Mesendoderm (in vitro differentiated cells): ENCODE measurements around the gene CERS4.
"Not testable (repeated sequence)": the region's sequence is repeated elsewhere in the genome, so short reads cannot be mapped to it uniquely, and the experiment has no call there.

ENCODE experiments used
- DNase-seq: peaks from one replicate; pipeline ENCODE4 v3.0.0; 2013
- H2AK5ac ChIP-seq: 2 replicates; pipeline ENCODE4 v1.6.1; 2013; ENCODE audit warnings: low read length, inconsistent platforms
- H2BK120ac ChIP-seq: 2 replicates; pipeline ENCODE4 v1.6.1; 2013; ENCODE audit warnings: low read depth, mild to moderate bottlenecking, low read length, moderate library complexity, mixed read lengths
- H2BK15ac ChIP-seq: replicated peaks from 2 replicates; pipeline ENCODE4 v1.6.1; 2013; ENCODE audit warnings: low read depth, mild to moderate bottlenecking, moderate library complexity
- H2BK5ac ChIP-seq: 2 replicates; pipeline ENCODE4 v1.6.1; 2013; ENCODE audit warnings: low read length, inconsistent platforms
- H3K18ac ChIP-seq: 2 replicates; pipeline ENCODE4 v1.6.1; 2013; ENCODE audit warnings: mild to moderate bottlenecking, low read length, mixed read lengths
- H3K23ac ChIP-seq: one replicate; pipeline ENCODE4 v1.6.1; 2013; ENCODE audit warnings: low read length
- H3K27ac ChIP-seq: 2 replicates; pipeline ENCODE4 v1.5.1; 2013; ENCODE audit warnings: low read depth, mild to moderate bottlenecking, inconsistent platforms, low read length, moderate library complexity
- H3K27me3 ChIP-seq: 2 replicates; pipeline ENCODE4 v1.6.1; 2013; ENCODE audit warnings: low read length, control low read depth, mild to moderate bottlenecking, inconsistent platforms; ENCODE audit not compliant: insufficient read depth, poor library complexity
- H3K36me3 ChIP-seq: 2 replicates; pipeline ENCODE4 v1.6.1; 2013; ENCODE audit warnings: low read length, inconsistent platforms; ENCODE audit not compliant: control insufficient read depth, insufficient read depth
- H3K4ac ChIP-seq: one replicate; pipeline ENCODE4 v1.6.1; 2013; ENCODE audit warnings: low read depth, mild to moderate bottlenecking, low read length, moderate library complexity
- H3K4me1 ChIP-seq: 2 replicates; pipeline ENCODE4 v1.6.1; 2013; ENCODE audit warnings: low read depth, low read length, inconsistent platforms; ENCODE audit not compliant: control insufficient read depth
- H3K4me2 ChIP-seq: 2 replicates; pipeline ENCODE4 v1.6.1; 2013; ENCODE audit warnings: low read length
- H3K4me3 ChIP-seq: 2 replicates; pipeline ENCODE4 v1.5.1; 2013; ENCODE audit warnings: mild to moderate bottlenecking, low read length
- H3K56ac ChIP-seq: one replicate; pipeline ENCODE4 v1.6.1; 2013; ENCODE audit warnings: low read length
- H3K79me1 ChIP-seq: 2 replicates; pipeline ENCODE4 v1.6.1; 2013; ENCODE audit warnings: low read length, inconsistent platforms
- H3K79me2 ChIP-seq: 2 replicates; pipeline ENCODE4 v1.6.1; 2013; ENCODE audit warnings: mild to moderate bottlenecking, low read length; ENCODE audit not compliant: control insufficient read depth, insufficient read depth
- H3K9ac ChIP-seq: 2 replicates; pipeline ENCODE4 v1.6.1; 2013; ENCODE audit warnings: low read length, inconsistent platforms
- H4K5ac ChIP-seq: one replicate; pipeline ENCODE4 v1.6.1; 2013; ENCODE audit warnings: low read length
- H4K8ac ChIP-seq: one replicate; pipeline ENCODE4 v1.6.1; 2013; ENCODE audit warnings: low read depth, mild to moderate bottlenecking, control low read depth, low read length, moderate library complexity
- WGBS: extraction: QIAGEN DNeasy Blood & Tissue Kit; methylation state at CpG from one replicate; pipeline ENCODE4 v1.1.7; 2013; ENCODE audit warnings: low lambda C conversion rate, missing lambda C conversion rate; ENCODE audit not compliant: insufficient coverage; ENCODE audit errors: extremely low coverage; 5-methylcytosine and 5-hydroxymethylcytosine counted together

Gene CERS4

DNA sequence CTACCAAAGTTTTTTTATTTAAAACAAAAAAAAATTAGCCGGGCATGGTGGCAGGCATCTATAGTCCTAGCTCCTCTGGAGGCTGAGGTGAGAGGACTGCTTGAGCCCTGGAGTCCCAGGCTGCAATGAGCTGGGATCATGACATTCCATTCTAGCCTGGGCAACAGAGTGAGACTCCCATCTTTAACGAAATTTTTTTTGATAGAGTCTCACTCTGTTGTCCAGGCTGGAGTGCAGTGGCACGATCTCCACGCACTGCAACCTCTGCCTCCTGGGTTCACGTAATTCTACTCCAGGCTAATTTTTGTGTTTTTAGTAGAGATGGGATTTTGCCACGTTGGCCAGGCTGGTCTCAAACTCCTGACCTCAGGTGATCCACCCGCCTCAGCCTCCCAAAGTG, 1.8 kb upstream of the CERS4 start:
- not testable (repeated sequence) for H2BK5ac ChIP-seq

GRCh38 chr19:8208119-8208921, 850 bp upstream of the CERS4 start:
- Histone ChIP-seq H3K4me2 (peak overlapping the region; percentile 50), H3K56ac (peak overlapping the region; percentile 91), H3K36me3 (no peaks in the 10 kb centered on the region), H3K79me1 (peaks cover 15% of the 10 kb centered on the region), H3K79me2 (peaks cover 35% of the 10 kb centered on the region), H4K5ac (no peak overlapping the region), H3K23ac (peak overlapping the region; percentile 24), H3K27ac (peak overlapping the region; percentile 97), H3K4ac (peak overlapping the region; percentile 100), H2BK15ac (peak overlapping the region; percentile 86), H3K27me3 (no peaks in the 10 kb centered on the region), H3K4me1 (peaks cover 7% of the 10 kb centered on the region), H3K18ac (peak overlapping the region; percentile 100), H4K8ac (no peak overlapping the region), H2BK5ac (peak overlapping the region; percentile 91), H3K9ac (peak overlapping the region; percentile 79), H2BK120ac (peak overlapping the region; percentile 99), H3K4me3 (peak overlapping the region; percentile 19), H2AK5ac (peak overlapping the region; percentile 95)
- WGBS = no CpG with 5 or more reads among the region's 35 CpGs
- peak; percentile 68 for DNase-seq

More for the DNA sequence above, 1.8 kb upstream of the CERS4 start:
- not testable (repeated sequence) for H3K9ac ChIP-seq, DNase-seq, H4K5ac ChIP-seq, H3K18ac ChIP-seq, H2BK15ac ChIP-seq, H3K36me3 ChIP-seq, H3K23ac ChIP-seq, H3K27ac ChIP-seq, H3K4me3 ChIP-seq, H2BK120ac ChIP-seq, H4K8ac ChIP-seq, H3K27me3 ChIP-seq, H3K4me2 ChIP-seq, H3K56ac ChIP-seq, H3K4me1 ChIP-seq, H2AK5ac ChIP-seq
- WGBS = no CpG with 5 or more reads among the region's 7 CpGs
- Histone ChIP-seq H3K79me2 (peaks cover 28% of the 10 kb centered on the region), H3K79me1 (peaks cover 15% of the 10 kb centered on the region), H3K4ac (peak overlapping the region; percentile 29)

DNA sequence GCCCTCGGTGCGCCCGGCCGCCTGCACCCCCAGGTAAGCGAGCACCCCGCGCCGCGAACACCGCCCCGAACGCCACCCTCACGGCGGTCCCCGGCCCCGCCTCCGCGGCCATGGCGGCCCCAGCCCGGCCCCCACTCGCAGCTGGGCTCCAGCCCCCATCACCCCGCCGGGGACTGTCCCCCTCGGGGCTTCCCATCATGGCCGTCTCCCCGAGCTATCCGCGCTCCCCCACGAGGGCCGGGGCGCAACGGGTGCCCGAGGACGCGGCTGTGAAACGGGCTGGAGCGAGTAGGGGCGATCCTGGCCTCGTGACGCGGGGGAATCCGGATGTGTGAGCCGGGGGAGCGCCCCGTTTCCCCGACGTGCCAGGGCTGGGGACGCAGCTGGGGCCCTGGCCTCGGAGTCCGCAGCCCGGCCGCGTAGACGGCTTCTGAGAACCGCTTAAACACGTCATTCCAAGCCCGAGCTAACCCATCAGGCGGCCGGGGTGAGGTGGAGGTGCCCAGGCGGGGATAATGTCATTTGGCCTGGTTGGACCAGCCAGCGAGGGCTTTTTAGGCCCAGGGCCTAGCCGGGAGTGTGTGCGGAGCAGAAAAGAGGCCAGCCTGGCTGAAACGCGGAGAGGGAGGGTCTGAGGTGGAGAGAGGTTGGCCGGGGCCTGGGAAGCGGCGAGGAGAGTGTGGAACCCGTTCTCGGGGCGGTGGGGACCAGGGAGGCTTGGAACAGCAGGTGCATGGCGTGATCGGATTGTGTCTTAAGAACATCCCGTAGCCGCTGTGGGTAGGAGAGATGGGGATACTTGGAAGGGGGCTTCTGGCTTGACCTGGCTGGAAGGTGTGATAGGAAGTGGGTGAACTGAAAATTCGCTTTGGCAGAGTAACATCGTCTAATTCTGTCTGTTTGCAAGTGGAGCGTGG, 550 bp downstream of the CERS4 start:
- peak overlapping the region; percentile 45 for H2BK5ac ChIP-seq
- peak overlapping the region; percentile 98 for H3K9ac ChIP-seq
- H3K4ac ChIP-seq = peak overlapping the region; percentile 44
- H4K8ac ChIP-seq = peak overlapping the region; percentile 70
- no peak overlapping the region for H4K5ac ChIP-seq
- peak overlapping the region; percentile 62 for H3K18ac ChIP-seq
- peak overlapping the region; percentile 98 for H3K56ac ChIP-seq
- H2BK15ac ChIP-seq = no peak overlapping the region
- H3K36me3 ChIP-seq = peaks cover 3% of the 10 kb centered on the region
- H3K79me2 ChIP-seq = peaks cover 45% of the 10 kb centered on the region
- peaks cover 6% of the 10 kb centered on the region for H3K4me1 ChIP-seq
- peak; percentile 80 for DNase-seq
- peak overlapping the region; percentile 76 for H3K27ac ChIP-seq
- peak overlapping the region; percentile 94 for H3K23ac ChIP-seq
- H2AK5ac ChIP-seq = peak overlapping the region; percentile 74
- H3K4me3 ChIP-seq = peak overlapping the region; percentile 85
- H3K27me3 ChIP-seq = no peaks in the 10 kb centered on the region
- WGBS = no CpG with 5 or more reads among the region's 78 CpGs
- H3K4me2 ChIP-seq = peak overlapping the region; percentile 63
- H2BK120ac ChIP-seq = peak overlapping the region; percentile 82
- peaks cover 20% of the 10 kb centered on the region for H3K79me1 ChIP-seq

- Histone ChIP-seq H3K36me3 (peaks cover 3% of the 10 kb centered on the region), H3K79me1 (peaks cover 20% of the 10 kb centered on the region), H3K27ac (no peak overlapping the region), H4K5ac (no peak overlapping the region), H3K18ac (peak overlapping the region; percentile 2), H2BK5ac (no peak overlapping the region), H3K23ac (no peak overlapping the region), H3K4me1 (peaks cover 4% of the 10 kb centered on the region), H3K27me3 (no peaks in the 10 kb centered on the region), H2AK5ac (peak overlapping the region; percentile 18), H3K79me2 (peaks cover 47% of the 10 kb centered on the region), H3K56ac (peak overlapping the region; percentile 98), H2BK120ac (no peak overlapping the region), H3K4ac (no peak overlapping the region), H3K4me3 (peak overlapping the region; percentile 85), H3K4me2 (peak overlapping the region; percentile 63), H4K8ac (no peak overlapping the region), H3K9ac (peak overlapping the region; percentile 98), H2BK15ac (no peak overlapping the region)
- DNase-seq = no peak
- no CpG with 5 or more reads among the region's 13 CpGs for WGBS
These were observed 1.4 kb downstream of the CERS4 start for GRCh38 chr19:8210421-8211101.

DNA sequence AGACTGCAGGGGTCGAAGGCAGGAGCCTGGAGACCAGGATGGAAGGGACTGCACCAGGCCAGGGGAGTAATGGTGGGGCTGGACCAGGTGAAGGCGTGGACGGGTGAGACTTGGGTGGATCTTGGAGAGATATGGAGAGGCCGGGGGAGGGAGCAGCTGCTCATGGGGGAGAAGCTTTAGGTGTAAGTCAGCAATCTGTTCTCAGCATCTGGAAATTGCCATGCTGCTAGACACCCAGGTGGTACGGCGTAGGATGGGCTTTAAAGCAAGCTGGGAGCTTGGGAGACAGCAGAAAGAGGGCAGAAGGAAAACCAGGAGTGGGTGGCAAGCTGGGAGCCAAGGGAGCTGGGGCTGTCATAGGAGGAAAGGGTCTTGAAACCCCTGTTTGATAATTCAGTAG, 3.0 kb downstream of the CERS4 start:
- H2BK120ac ChIP-seq = no peak overlapping the region
- H3K36me3 ChIP-seq = peaks cover 3% of the 10 kb centered on the region
- H3K4ac ChIP-seq = no peak overlapping the region
- DNase-seq = no peak
- no CpG with 5 or more reads among the region's 6 CpGs for WGBS
- H2BK5ac ChIP-seq = no peak overlapping the region
- H3K79me2 ChIP-seq = peaks cover 52% of the 10 kb centered on the region
- peak overlapping the region; percentile 30 for H3K56ac ChIP-seq
- H3K9ac ChIP-seq = peak overlapping the region; percentile 3
- H3K4me1 ChIP-seq = peaks cover 4% of the 10 kb centered on the region
- H4K5ac ChIP-seq = no peak overlapping the region
- H3K27ac ChIP-seq = no peak overlapping the region
- H3K79me1 ChIP-seq = peaks cover 26% of the 10 kb centered on the region
- no peak overlapping the region for H3K23ac ChIP-seq
- no peak overlapping the region for H3K18ac ChIP-seq
- no peak overlapping the region for H2BK15ac ChIP-seq
- no peak overlapping the region for H3K4me2 ChIP-seq
- no peaks in the 10 kb centered on the region for H3K27me3 ChIP-seq
- no peak overlapping the region for H3K4me3 ChIP-seq
- H4K8ac ChIP-seq = no peak overlapping the region
- no peak overlapping the region for H2AK5ac ChIP-seq
